ENCODE results near the gene NCOR1. TPM values are rescaled to one million over a fixed set of nuclear protein-coding genes. Genes with fewer than 3 reads are reported as not detected.
"Not testable (repeated sequence)": the region's sequence is repeated elsewhere in the genome, so short reads cannot be mapped to it uniquely, and the experiment has no call there.

The NCOR1 gene
- total and polyA plus RNA-seq, 2 experiments from 2014 or later, result 102 to 132 TPM

DNA sequence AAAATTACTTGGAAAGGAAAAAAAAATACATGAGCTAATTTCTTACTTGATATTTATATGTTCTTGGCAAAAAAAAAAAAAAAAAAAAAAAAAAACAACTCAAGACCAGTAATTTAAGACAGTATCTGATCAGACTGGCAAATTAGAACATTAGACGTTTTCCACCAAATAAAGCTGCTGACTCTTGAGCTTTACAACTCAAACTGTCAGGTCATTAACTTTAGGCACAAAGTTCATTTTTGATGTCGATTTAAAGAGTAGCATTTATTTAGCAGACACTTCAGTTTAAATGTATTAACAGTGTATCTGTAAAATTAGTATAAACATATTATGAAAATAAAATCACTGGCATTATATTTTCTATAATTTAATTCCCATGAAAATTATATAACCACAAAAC lies 66.7 kb downstream of the NCOR1 start (continued):
- TF ChIP-seq, protein P1, sequence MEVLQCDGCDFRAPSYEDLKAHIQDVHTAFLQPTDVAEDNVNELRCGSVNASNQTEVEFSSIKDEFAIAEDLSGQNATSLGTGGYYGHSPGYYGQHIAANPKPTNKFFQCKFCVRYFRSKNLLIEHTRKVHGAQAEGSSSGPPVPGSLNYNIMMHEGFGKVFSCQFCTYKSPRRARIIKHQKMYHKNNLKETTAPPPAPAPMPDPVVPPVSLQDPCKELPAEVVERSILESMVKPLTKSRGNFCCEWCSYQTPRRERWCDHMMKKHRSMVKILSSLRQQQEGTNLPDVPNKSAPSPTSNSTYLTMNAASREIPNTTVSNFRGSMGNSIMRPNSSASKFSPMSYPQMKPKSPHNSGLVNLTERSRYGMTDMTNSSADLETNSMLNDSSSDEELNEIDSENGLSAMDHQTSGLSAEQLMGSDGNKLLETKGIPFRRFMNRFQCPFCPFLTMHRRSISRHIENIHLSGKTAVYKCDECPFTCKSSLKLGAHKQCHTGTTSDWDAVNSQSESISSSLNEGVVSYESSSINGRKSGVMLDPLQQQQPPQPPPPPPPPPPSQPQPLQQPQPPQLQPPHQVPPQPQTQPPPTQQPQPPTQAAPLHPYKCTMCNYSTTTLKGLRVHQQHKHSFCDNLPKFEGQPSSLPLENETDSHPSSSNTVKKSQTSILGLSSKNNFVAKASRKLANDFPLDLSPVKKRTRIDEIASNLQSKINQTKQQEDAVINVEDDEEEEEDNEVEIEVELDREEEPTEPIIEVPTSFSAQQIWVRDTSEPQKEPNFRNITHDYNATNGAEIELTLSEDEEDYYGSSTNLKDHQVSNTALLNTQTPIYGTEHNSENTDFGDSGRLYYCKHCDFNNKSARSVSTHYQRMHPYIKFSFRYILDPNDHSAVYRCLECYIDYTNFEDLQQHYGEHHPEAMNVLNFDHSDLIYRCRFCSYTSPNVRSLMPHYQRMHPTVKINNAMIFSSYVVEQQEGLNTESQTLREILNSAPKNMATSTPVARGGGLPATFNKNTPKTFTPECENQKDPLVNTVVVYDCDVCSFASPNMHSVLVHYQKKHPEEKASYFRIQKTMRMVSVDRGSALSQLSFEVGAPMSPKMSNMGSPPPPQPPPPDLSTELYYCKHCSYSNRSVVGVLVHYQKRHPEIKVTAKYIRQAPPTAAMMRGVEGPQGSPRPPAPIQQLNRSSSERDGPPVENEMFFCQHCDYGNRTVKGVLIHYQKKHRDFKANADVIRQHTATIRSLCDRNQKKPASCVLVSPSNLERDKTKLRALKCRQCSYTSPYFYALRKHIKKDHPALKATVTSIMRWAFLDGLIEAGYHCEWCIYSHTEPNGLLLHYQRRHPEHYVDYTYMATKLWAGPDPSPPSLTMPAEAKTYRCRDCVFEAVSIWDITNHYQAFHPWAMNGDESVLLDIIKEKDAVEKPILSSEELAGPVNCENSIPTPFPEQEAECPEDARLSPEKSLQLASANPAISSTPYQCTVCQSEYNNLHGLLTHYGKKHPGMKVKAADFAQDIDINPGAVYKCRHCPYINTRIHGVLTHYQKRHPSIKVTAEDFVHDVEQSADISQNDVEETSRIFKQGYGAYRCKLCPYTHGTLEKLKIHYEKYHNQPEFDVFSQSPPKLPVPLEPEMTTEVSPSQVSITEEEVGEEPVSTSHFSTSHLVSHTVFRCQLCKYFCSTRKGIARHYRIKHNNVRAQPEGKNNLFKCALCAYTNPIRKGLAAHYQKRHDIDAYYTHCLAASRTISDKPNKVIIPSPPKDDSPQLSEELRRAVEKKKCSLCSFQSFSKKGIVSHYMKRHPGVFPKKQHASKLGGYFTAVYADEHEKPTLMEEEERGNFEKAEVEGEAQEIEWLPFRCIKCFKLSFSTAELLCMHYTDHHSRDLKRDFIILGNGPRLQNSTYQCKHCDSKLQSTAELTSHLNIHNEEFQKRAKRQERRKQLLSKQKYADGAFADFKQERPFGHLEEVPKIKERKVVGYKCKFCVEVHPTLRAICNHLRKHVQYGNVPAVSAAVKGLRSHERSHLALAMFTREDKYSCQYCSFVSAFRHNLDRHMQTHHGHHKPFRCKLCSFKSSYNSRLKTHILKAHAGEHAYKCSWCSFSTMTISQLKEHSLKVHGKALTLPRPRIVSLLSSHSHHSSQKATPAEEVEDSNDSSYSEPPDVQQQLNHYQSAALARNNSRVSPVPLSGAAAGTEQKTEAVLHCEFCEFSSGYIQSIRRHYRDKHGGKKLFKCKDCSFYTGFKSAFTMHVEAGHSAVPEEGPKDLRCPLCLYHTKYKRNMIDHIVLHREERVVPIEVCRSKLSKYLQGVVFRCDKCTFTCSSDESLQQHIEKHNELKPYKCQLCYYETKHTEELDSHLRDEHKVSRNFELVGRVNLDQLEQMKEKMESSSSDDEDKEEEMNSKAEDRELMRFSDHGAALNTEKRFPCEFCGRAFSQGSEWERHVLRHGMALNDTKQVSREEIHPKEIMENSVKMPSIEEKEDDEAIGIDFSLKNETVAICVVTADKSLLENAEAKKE (CRISPR knock-in tag; IDR thresholded peaks at IDR 0.05), result no peak
- TF ChIP-seq EZH2 (IDR thresholded peaks at IDR 0.05; ENCODE audit: low read depth, unreplicated experiment), result no peak
- no peak for TF ChIP-seq NANOG (IDR thresholded peaks at IDR 0.05; ENCODE audit: borderline replicate concordance)

DNA sequence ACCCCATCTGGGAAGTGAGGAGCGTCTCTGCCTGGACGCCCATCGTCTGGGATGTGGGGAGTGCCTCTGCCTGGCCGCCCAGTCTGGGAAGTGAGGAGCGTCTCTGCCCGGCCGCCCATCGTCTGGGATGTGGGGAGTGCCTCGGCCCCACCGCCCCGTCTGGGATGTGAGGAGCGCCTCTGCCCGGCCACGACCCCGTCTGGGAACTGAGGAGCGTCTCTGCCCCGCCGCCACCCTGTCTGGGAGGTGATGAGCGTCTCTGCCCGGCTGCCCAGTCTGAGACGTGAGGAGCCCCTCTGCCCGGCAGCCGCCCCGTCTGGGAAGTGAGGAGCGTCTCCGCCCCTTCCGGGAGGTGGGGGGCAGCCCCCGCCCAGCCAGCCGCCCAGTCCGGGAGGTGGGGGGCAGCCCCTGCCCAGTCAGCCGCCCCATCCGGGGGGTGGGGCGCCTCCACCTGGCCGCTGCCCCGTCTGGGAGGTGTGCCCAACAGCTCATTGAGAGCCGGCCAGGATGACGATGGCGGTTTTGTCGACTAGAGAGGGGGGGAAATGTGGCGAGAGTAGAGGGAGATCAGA lies 69.9 kb downstream of the NCOR1 start:
- H3K36me3 Mint-ChIP-seq (ENCODE audit: low read depth), result peaks cover 64% of the 10 kb centered on the region
- not testable (repeated sequence) for DNase-seq (ENCODE audit: low spot score); H3F3A ChIP-seq (replicated peaks; ENCODE audit: low read depth); H3K27me3 Mint-ChIP-seq (ENCODE audit: insufficient read depth, low read depth, poor library complexity); H2AFZ ChIP-seq; ATAC-seq; H3K9me3 Mint-ChIP-seq; H3K4me3 ChIP-seq; H3K4me1 Mint-ChIP-seq; H3K27me3 ChIP-seq (ENCODE audit: insufficient read depth); H3K27ac Mint-ChIP-seq; H3K4me1 ChIP-seq (ENCODE audit: insufficient read depth); H4K20me1 ChIP-seq (replicated peaks; ENCODE audit: insufficient read depth); H3K27ac ChIP-seq (ENCODE audit: low read depth); H3K79me2 ChIP-seq (replicated peaks; ENCODE audit: insufficient read depth); H3K4me3 Mint-ChIP-seq; H3K4me2 ChIP-seq; H3K9me2 ChIP-seq (ENCODE audit: insufficient read depth)
- peaks cover 20% of the 10 kb centered on the region; the same call in 1 of the 2 replicates for H3K36me3 ChIP-seq (ENCODE audit: insufficient read depth)

DNA sequence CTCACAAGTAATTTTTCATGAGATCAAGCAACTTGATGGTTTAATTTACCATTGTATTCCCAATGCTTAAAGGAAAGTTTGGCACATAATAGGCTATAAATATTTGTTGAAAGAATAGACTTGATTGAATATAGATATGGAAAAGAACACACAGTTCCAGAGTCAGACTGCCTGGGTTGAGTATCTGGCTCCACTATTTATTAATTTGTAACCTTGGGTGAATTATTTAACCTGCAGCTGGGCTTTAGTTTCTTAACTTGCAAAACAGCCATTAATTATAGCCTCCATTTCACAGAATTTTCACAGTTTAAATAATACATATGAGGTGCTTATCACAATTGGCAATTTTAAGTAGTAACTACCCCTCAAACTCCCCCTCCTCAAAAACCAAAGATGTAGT lies 73.6 kb downstream of the NCOR1 start:
- Histone ChIP-seq H3K27ac (ENCODE audit: low read depth) (no peak overlapping the region), H3K4me2 (no peak overlapping the region), H4K20me1 (replicated peaks; ENCODE audit: insufficient read depth) (no peaks in the 10 kb centered on the region), H3K4me3 (no peak overlapping the region), H3K79me2 (replicated peaks; ENCODE audit: insufficient read depth) (no peaks in the 10 kb centered on the region), H3K4me1 (ENCODE audit: insufficient read depth) (no peaks in the 10 kb centered on the region), H3K9me2 (ENCODE audit: insufficient read depth) (no peaks in the 10 kb centered on the region), H3K27me3 (ENCODE audit: insufficient read depth) (no peaks in the 10 kb centered on the region), H2AFZ (no peak overlapping the region), H3F3A (replicated peaks; ENCODE audit: low read depth) (no peaks in the 10 kb centered on the region), H3K36me3 (ENCODE audit: insufficient read depth) (peaks cover 26% of the 10 kb centered on the region; the same call in 1 of the 2 replicates)
- DNase-seq (ENCODE audit: low spot score), result no peak
- Mint-ChIP-seq H3K9me3 (peaks cover 3% of the 10 kb centered on the region; the same call in 1 of the 3 replicates), H3K27me3 (ENCODE audit: insufficient read depth, low read depth, poor library complexity) (peaks cover 11% of the 10 kb centered on the region), H3K4me3 (no peak overlapping the region), H3K4me1 (no peaks in the 10 kb centered on the region), H3K36me3 (ENCODE audit: low read depth) (peaks cover 50% of the 10 kb centered on the region), H3K27ac (no peak overlapping the region)
- ATAC-seq, result no peak
- TF ChIP-seq EZH2phosphoT487 (IDR thresholded peaks at IDR 0.05; ENCODE audit: unreplicated experiment) (no peak), NANOG (IDR thresholded peaks at IDR 0.05; ENCODE audit: borderline replicate concordance) (no peak), CREB1 (CRISPR knock-in tag; IDR thresholded peaks at IDR 0.05; ENCODE audit: low read depth) (no peak), STAT1 (IDR thresholded peaks at IDR 0.05; ENCODE audit: unreplicated experiment) (no peak), JUNB (IDR thresholded peaks at IDR 0.05; ENCODE audit: unreplicated experiment) (no peak), ZNF114 (CRISPR knock-in tag; IDR thresholded peaks at IDR 0.05) (no peak)

All from GM23338 (cell line).